H1 (cell line): ENCODE measurements around the gene LRRC40. TPM values are rescaled to one million over a fixed set of nuclear protein-coding genes. Genes with fewer than 3 reads are reported as not detected.

Experiments
- CBX5 ChIP-seq: fragments of 300-800, 300-1000 bp; sonication (generic); IDR thresholded peaks from 2 replicates; pipeline ENCODE4 v1.7.1; 2016; ENCODE audit warnings: antibody characterized with exemption, low read length, low read depth
- GABPA ChIP-seq: IDR thresholded peaks from 2 replicates; pipeline ENCODE4 v1.6.1; 2011; ENCODE audit warnings: mild to moderate bottlenecking, low read length, moderate library complexity, borderline replicate concordance; ENCODE audit not compliant: insufficient read depth
- HDAC2 ChIP-seq, 2 experiments: fragments of 300-600 bp in 1 of 2; sonication (generic) in 1 of 2; IDR thresholded peaks; 2 replicates each; pipeline ENCODE4 v1.6.1; 2011 to 2012; ENCODE audit warnings: low read depth in 2 of 2, low read length in 2 of 2, mild to moderate bottlenecking in 2 of 2, moderate library complexity in 2 of 2, borderline replicate concordance in 1 of 2, inconsistent platforms in 1 of 2
- NANOG ChIP-seq: IDR thresholded peaks from 2 replicates; pipeline ENCODE4 v1.6.1; 2011; ENCODE audit warnings: low read length, low read depth, mild to moderate bottlenecking, inconsistent platforms; ENCODE audit not compliant: insufficient read depth, poor library complexity, severe bottlenecking
- POLR2AphosphoS5 ChIP-seq: IDR thresholded peaks from 2 replicates; pipeline ENCODE4 v1.6.1; 2011; ENCODE audit warnings: low read depth, low read length
- SAP30 ChIP-seq: fragments of 300-600 bp; sonication (generic); IDR thresholded peaks from 2 replicates; pipeline ENCODE4 v1.7.1; 2012; ENCODE audit warnings: low read length, moderate library complexity, mild to moderate bottlenecking, inconsistent platforms; ENCODE audit not compliant: insufficient read depth, insufficient replicate concordance
- SP2 ChIP-seq: IDR thresholded peaks from 2 replicates; pipeline ENCODE4 v1.6.1; 2012; ENCODE audit warnings: mild to moderate bottlenecking, low read length, inconsistent platforms
- polyA plus RNA-seq, 7 experiments: library from polyadenylated mRNA; depleted of rRNA in 3 of 7; stranded (reverse) in 5 of 7; unstranded in 2 of 7; fragments of >200 nt in 5 of 7; fragments of 200-250 nt in 2 of 7; gene quantifications; 1 replicate in 5 of 7; 2 replicates in 1 of 7; 4 replicates in 1 of 7; pipeline versions ENCODE4 v1.2.1 to v1.2.3, GENCODE V29; 2011 to 2013; ENCODE audit warnings: missing spikeins in 2 of 7, mixed read lengths in 2 of 7
- total RNA-seq: library from RNA; stranded (reverse); fragmentation: NEBNext Ultra II Directional; extraction: Animal tissue kit (Norgen Biotek cat#: 25700); gene quantifications from 2 replicates; pipeline ENCODE4 v1.2.1, GENCODE V29; 2021
- TF ChIP-seq, protein P1 (sequence below): fragments of 300-600 bp; sonication (generic); IDR thresholded peaks from 2 replicates; pipeline ENCODE4 v1.7.1; 2012; ENCODE audit warnings: low read length, moderate library complexity, mild to moderate bottlenecking, inconsistent platforms; ENCODE audit not compliant: insufficient replicate concordance

Gene LRRC40
- total and polyA plus RNA-seq, 2 of the 8 experiments (the other 6 are each of a cell fraction or from before 2014, with no cell fraction given): 13.4 to 30.8 TPM

GRCh38 chr1:70156529-70157120, 48.8 kb downstream of the LRRC40 start (continued):
- TF ChIP-seq, protein P1, sequence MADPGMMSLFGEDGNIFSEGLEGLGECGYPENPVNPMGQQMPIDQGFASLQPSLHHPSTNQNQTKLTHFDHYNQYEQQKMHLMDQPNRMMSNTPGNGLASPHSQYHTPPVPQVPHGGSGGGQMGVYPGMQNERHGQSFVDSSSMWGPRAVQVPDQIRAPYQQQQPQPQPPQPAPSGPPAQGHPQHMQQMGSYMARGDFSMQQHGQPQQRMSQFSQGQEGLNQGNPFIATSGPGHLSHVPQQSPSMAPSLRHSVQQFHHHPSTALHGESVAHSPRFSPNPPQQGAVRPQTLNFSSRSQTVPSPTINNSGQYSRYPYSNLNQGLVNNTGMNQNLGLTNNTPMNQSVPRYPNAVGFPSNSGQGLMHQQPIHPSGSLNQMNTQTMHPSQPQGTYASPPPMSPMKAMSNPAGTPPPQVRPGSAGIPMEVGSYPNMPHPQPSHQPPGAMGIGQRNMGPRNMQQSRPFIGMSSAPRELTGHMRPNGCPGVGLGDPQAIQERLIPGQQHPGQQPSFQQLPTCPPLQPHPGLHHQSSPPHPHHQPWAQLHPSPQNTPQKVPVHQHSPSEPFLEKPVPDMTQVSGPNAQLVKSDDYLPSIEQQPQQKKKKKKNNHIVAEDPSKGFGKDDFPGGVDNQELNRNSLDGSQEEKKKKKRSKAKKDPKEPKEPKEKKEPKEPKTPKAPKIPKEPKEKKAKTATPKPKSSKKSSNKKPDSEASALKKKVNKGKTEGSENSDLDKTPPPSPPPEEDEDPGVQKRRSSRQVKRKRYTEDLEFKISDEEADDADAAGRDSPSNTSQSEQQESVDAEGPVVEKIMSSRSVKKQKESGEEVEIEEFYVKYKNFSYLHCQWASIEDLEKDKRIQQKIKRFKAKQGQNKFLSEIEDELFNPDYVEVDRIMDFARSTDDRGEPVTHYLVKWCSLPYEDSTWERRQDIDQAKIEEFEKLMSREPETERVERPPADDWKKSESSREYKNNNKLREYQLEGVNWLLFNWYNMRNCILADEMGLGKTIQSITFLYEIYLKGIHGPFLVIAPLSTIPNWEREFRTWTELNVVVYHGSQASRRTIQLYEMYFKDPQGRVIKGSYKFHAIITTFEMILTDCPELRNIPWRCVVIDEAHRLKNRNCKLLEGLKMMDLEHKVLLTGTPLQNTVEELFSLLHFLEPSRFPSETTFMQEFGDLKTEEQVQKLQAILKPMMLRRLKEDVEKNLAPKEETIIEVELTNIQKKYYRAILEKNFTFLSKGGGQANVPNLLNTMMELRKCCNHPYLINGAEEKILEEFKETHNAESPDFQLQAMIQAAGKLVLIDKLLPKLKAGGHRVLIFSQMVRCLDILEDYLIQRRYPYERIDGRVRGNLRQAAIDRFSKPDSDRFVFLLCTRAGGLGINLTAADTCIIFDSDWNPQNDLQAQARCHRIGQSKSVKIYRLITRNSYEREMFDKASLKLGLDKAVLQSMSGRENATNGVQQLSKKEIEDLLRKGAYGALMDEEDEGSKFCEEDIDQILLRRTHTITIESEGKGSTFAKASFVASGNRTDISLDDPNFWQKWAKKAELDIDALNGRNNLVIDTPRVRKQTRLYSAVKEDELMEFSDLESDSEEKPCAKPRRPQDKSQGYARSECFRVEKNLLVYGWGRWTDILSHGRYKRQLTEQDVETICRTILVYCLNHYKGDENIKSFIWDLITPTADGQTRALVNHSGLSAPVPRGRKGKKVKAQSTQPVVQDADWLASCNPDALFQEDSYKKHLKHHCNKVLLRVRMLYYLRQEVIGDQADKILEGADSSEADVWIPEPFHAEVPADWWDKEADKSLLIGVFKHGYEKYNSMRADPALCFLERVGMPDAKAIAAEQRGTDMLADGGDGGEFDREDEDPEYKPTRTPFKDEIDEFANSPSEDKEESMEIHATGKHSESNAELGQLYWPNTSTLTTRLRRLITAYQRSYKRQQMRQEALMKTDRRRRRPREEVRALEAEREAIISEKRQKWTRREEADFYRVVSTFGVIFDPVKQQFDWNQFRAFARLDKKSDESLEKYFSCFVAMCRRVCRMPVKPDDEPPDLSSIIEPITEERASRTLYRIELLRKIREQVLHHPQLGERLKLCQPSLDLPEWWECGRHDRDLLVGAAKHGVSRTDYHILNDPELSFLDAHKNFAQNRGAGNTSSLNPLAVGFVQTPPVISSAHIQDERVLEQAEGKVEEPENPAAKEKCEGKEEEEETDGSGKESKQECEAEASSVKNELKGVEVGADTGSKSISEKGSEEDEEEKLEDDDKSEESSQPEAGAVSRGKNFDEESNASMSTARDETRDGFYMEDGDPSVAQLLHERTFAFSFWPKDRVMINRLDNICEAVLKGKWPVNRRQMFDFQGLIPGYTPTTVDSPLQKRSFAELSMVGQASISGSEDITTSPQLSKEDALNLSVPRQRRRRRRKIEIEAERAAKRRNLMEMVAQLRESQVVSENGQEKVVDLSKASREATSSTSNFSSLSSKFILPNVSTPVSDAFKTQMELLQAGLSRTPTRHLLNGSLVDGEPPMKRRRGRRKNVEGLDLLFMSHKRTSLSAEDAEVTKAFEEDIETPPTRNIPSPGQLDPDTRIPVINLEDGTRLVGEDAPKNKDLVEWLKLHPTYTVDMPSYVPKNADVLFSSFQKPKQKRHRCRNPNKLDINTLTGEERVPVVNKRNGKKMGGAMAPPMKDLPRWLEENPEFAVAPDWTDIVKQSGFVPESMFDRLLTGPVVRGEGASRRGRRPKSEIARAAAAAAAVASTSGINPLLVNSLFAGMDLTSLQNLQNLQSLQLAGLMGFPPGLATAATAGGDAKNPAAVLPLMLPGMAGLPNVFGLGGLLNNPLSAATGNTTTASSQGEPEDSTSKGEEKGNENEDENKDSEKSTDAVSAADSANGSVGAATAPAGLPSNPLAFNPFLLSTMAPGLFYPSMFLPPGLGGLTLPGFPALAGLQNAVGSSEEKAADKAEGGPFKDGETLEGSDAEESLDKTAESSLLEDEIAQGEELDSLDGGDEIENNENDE: no peak
- TF ChIP-seq POLR2AphosphoS5: no peak
- TF ChIP-seq SP2: no peak
- no peak for TF ChIP-seq GABPA
- no peak for TF ChIP-seq NANOG
- TF ChIP-seq SAP30: no peak
- TF ChIP-seq CBX5: no peak
- no peak for TF ChIP-seq HDAC2 (IDR thresholded peaks at IDR 0.05; ENCODE audit: borderline replicate concordance in 1 of 2, low read depth in 2 of 2, low read length in 2 of 2)
